Measurements from ENCODE around the gene NPC1. TPM values are rescaled to one million over a fixed set of nuclear protein-coding genes. Genes with fewer than 3 reads are reported as not detected.
"Not testable (repeated sequence)": the region's sequence is repeated elsewhere in the genome, so short reads cannot be mapped to it uniquely, and the experiment has no call there.

The NPC1 gene
- total RNA-seq, 1 donor from 2014 or later: 48.0 TPM

DNA sequence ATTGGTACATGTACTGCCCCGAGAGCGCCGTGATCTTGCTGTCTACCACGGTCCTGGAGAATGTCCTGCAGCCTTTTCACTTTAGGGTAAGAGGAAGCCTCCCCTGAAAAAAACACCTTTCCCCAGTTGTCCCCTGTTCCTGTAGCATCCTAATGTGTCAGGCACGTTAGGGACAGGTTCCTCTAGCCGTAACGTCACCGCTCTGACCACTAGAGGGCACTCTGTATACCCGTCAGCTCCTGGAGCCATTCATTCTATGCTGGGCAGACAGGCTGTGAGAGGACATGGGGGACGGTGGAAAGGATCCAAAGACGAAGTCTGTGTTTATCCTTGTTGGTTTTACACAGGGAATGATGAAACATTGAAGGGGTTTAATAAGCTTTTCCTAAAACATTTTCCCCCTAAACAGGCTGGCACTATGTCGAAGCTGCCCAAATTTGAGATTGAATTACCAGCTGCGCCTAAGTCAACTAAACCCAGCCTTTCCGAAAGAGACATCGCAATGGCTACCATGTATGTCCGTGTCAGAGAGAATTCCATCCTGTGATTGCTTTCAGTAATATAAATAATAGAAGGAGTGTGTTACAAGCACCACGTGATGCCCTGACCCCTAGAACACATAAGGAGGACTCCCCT, 70.3 kb downstream of the NPC1 start:
- Histone ChIP-seq H3K4me1 (ENCODE audit: control insufficient read depth in 3 of 3, insufficient read depth in 3 of 3, low read length in 3 of 3) (no peaks in the 10 kb centered on the region), H3K36me3 (ENCODE audit: control insufficient read depth in 3 of 3, insufficient read depth in 3 of 3, low read length in 3 of 3) (peaks cover 18 to 32% (median 24%) of the 10 kb centered on the region in 3 donors), H3K4me3 (ENCODE audit: low read length in 3 of 3) (no peak overlapping the region), H3K9me3 (ENCODE audit: control insufficient read depth in 3 of 3, low read length in 3 of 3) (no peaks in the 10 kb centered on the region), H3K27ac (ENCODE audit: low read depth, low read length) (no peak overlapping the region), H3K27me3 (ENCODE audit: control insufficient read depth in 3 of 3, insufficient read depth in 3 of 3, low read length in 3 of 3) (no peaks in the 10 kb centered on the region), H3K9ac (ENCODE audit: low read depth in 1 of 3, low read length in 3 of 3) (no peak overlapping the region)

DNA sequence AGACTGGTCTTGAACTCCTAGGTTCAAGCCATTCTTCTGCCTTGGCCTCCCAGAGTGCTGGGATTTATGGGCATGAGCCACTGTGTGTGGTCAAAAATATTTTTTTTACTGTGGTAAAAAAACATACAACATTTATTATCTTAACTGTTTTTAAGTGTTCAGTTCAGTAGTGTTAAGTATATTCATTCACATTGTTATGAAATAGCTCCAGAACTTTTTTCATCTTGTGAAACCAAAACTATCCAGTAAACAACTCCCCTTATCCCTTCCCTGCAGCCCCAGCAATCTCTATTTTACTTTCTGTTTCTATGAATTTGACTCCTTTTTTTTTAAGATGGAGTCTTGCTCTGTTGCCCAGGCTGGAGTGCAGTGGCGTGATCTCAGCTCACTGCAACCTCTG, 73.7 kb downstream of the NPC1 start:
- no peaks in the 10 kb centered on the region for H3K27me3 ChIP-seq (ENCODE audit: control insufficient read depth in 3 of 3, insufficient read depth in 3 of 3, low read length in 3 of 3)
- H3K4me1 ChIP-seq (ENCODE audit: control insufficient read depth in 3 of 3, insufficient read depth in 3 of 3, low read length in 3 of 3): no peaks in the 10 kb centered on the region
- no peak overlapping the region for H3K9ac ChIP-seq (ENCODE audit: low read depth in 1 of 3, low read length in 3 of 3)
- H3K27ac ChIP-seq (ENCODE audit: low read depth, low read length): no peak overlapping the region
- no peaks in the 10 kb centered on the region for H3K9me3 ChIP-seq (ENCODE audit: control insufficient read depth in 3 of 3, low read length in 3 of 3)
- no peak overlapping the region for H3K4me3 ChIP-seq (ENCODE audit: low read length in 3 of 3)
- peaks cover 9 to 11% (median 10%) of the 10 kb centered on the region in 3 donors for H3K36me3 ChIP-seq (ENCODE audit: control insufficient read depth in 3 of 3, insufficient read depth in 3 of 3, low read length in 3 of 3)

DNA sequence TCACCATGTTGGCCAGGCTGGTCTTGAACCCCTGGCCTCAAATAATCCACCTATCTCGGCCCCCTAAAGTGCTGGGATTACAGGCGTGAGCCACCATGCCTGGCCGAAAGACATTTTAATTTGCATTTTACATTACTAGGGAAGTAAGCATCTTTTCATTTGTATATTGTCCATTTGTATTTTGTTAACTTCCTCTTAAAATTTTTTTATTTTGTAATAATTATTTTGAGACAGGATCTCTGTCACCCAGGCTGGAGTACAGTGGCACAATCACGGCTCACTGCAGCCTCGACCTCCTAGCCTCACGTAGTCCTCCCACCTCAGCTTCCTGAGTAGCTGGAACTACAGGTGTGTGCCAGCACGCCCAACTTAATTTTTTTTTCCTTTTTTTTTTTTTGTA, 74.1 kb downstream of the NPC1 start:
- not testable (repeated sequence) for H3K4me1 ChIP-seq (ENCODE audit: control insufficient read depth in 3 of 3, insufficient read depth in 3 of 3, low read length in 3 of 3); H3K27ac ChIP-seq (ENCODE audit: low read depth, low read length); H3K4me3 ChIP-seq (ENCODE audit: low read length in 3 of 3); H3K9ac ChIP-seq (ENCODE audit: low read depth in 1 of 3, low read length in 3 of 3); H3K9me3 ChIP-seq (ENCODE audit: control insufficient read depth in 3 of 3, low read length in 3 of 3); H3K27me3 ChIP-seq (ENCODE audit: control insufficient read depth in 3 of 3, insufficient read depth in 3 of 3, low read length in 3 of 3)
- H3K36me3 ChIP-seq (ENCODE audit: control insufficient read depth in 3 of 3, insufficient read depth in 3 of 3, low read length in 3 of 3): peaks cover 9 to 12% (median 11%) of the 10 kb centered on the region in 3 donors

DNA sequence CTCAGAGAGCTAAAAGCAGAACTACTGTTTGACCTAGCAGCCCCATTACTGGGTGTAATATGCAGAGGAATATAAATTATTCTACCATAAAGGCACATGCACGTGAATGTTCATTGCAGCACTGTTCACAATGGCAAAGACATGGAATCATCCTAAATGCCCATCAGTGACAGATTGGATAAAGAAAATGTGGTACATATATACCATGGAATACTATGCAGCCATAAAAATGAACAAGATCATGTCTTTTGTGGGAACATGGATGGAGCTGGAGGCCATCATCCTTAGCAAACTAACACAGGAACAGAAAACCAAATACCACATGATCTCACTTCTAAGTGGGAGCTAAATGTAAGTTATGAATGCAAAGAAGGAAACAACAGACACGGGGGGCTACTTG, 75.4 kb downstream of the NPC1 start:
- H3K4me1 ChIP-seq (ENCODE audit: control insufficient read depth in 3 of 3, insufficient read depth in 3 of 3, low read length in 3 of 3); H3K4me3 ChIP-seq (ENCODE audit: low read length in 3 of 3); H3K27ac ChIP-seq (ENCODE audit: low read depth, low read length); H3K9me3 ChIP-seq (ENCODE audit: control insufficient read depth in 3 of 3, low read length in 3 of 3); H3K9ac ChIP-seq (ENCODE audit: low read depth in 1 of 3, low read length in 3 of 3); H3K27me3 ChIP-seq (ENCODE audit: control insufficient read depth in 3 of 3, insufficient read depth in 3 of 3, low read length in 3 of 3): not testable (repeated sequence)
- peaks cover 8 to 11% (median 9%) of the 10 kb centered on the region in 3 donors for H3K36me3 ChIP-seq (ENCODE audit: control insufficient read depth in 3 of 3, insufficient read depth in 3 of 3, low read length in 3 of 3)

DNA sequence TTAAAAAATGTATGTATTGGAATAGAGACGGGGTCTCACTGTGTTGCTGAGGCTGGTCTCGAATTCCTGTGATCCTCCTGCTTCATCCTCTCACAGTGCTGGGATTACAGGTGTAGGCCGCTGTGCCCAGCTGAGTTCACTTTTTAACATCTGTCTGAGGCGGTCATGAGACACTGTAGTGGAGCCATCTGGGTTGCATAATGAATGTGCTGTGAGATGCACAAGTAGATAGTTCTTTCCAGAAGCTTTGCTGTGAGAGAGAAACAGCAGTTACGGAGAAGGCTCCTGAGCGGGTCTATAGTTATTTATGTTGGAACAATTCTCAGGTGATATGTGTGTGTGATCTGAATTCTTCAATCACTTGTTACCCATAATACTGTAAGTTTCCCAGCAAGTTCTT, 79.9 kb downstream of the NPC1 start:
- peaks cover 5 to 14% (median 6%) of the 10 kb centered on the region in 3 donors for H3K36me3 ChIP-seq (ENCODE audit: control insufficient read depth in 3 of 3, insufficient read depth in 3 of 3, low read length in 3 of 3)
- peaks cover 13 to 24% (median 24%) of the 10 kb centered on the region in 3 donors for H3K4me1 ChIP-seq (ENCODE audit: control insufficient read depth in 3 of 3, insufficient read depth in 3 of 3, low read length in 3 of 3)
- no peak overlapping the region for H3K4me3 ChIP-seq (ENCODE audit: low read length in 3 of 3)

DNA sequence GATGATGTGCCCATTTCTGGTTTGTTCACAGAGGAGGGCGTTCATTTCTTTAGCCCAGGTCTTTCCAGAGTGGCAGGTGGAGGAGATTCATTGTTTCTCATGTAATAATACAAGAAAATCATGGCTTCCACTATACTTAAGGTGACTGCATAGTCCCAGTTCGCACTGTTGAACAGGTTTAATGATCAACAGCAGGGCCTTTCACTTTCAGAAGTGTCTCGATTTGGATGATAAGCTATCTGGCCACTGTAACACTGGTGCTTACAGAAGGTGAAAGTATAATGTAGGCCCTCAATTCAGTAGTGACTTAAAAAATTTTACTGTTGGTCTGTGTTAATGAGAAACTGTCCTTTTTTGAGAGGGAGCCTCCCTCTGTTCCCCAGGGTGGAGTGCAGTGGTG, 81.6 kb downstream of the NPC1 start:
- Histone ChIP-seq H3K36me3 (ENCODE audit: control insufficient read depth in 3 of 3, insufficient read depth in 3 of 3, low read length in 3 of 3) (peaks cover 0 to 9% (median 2%) of the 10 kb centered on the region in 3 donors), H3K9ac (ENCODE audit: low read depth in 1 of 3, low read length in 3 of 3) (peak overlapping the region in 1 of 3 donors; percentile 95), H3K4me1 (ENCODE audit: control insufficient read depth in 3 of 3, insufficient read depth in 3 of 3, low read length in 3 of 3) (peaks cover 13 to 24% (median 24%) of the 10 kb centered on the region in 3 donors), H3K9me3 (ENCODE audit: control insufficient read depth in 3 of 3, low read length in 3 of 3) (no peaks in the 10 kb centered on the region), H3K4me3 (ENCODE audit: low read length in 3 of 3) (peak overlapping the region in 1 of 3 donors; percentile 77), H3K27me3 (ENCODE audit: control insufficient read depth in 3 of 3, insufficient read depth in 3 of 3, low read length in 3 of 3) (no peaks in the 10 kb centered on the region), H3K27ac (ENCODE audit: low read depth, low read length) (no peak overlapping the region)

More for the DNA sequence above, 79.9 kb downstream of the NPC1 start:
- Histone ChIP-seq H3K27me3 (ENCODE audit: control insufficient read depth in 3 of 3, insufficient read depth in 3 of 3, low read length in 3 of 3) (no peaks in the 10 kb centered on the region), H3K9ac (ENCODE audit: low read depth in 1 of 3, low read length in 3 of 3) (no peak overlapping the region), H3K9me3 (ENCODE audit: control insufficient read depth in 3 of 3, low read length in 3 of 3) (no peaks in the 10 kb centered on the region), H3K27ac (ENCODE audit: low read depth, low read length) (no peak overlapping the region)

DNA sequence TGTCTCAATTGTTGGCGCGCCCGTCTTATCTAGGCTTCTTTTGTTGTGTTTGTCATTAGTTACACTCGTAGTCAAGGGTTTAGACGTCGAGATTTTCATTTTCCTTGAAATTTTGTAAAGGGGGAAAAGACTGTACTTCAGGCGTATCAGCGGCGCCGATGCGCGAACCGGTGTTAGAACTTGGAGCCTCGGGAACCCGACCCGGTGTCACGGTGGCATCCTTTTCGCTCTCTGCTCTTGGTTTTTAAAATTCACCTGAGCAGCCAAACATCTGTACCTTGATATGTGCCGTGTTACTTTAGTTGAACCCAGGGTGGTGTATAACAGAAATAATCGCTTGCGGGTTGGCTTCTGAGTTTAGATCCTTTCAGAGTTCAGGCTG, 82.4 kb downstream of the NPC1 start:
- H3K27ac ChIP-seq (ENCODE audit: low read depth, low read length): peak overlapping the region; percentile 65
- H3K9me3 ChIP-seq (ENCODE audit: control insufficient read depth in 3 of 3, low read length in 3 of 3): no peaks in the 10 kb centered on the region
- no peaks in the 10 kb centered on the region for H3K27me3 ChIP-seq (ENCODE audit: control insufficient read depth in 3 of 3, insufficient read depth in 3 of 3, low read length in 3 of 3)
- H3K9ac ChIP-seq (ENCODE audit: low read depth in 1 of 3, low read length in 3 of 3): peak overlapping the region; percentile 78 to 95 (median 86)
- H3K4me1 ChIP-seq (ENCODE audit: control insufficient read depth in 3 of 3, insufficient read depth in 3 of 3, low read length in 3 of 3): peaks cover 13 to 24% (median 24%) of the 10 kb centered on the region in 3 donors
- H3K36me3 ChIP-seq (ENCODE audit: control insufficient read depth in 3 of 3, insufficient read depth in 3 of 3, low read length in 3 of 3): peaks cover 0 to 9% (median 2%) of the 10 kb centered on the region in 3 donors
- peak overlapping the region; percentile 77 to 88 (median 77) for H3K4me3 ChIP-seq (ENCODE audit: low read length in 3 of 3)

DNA sequence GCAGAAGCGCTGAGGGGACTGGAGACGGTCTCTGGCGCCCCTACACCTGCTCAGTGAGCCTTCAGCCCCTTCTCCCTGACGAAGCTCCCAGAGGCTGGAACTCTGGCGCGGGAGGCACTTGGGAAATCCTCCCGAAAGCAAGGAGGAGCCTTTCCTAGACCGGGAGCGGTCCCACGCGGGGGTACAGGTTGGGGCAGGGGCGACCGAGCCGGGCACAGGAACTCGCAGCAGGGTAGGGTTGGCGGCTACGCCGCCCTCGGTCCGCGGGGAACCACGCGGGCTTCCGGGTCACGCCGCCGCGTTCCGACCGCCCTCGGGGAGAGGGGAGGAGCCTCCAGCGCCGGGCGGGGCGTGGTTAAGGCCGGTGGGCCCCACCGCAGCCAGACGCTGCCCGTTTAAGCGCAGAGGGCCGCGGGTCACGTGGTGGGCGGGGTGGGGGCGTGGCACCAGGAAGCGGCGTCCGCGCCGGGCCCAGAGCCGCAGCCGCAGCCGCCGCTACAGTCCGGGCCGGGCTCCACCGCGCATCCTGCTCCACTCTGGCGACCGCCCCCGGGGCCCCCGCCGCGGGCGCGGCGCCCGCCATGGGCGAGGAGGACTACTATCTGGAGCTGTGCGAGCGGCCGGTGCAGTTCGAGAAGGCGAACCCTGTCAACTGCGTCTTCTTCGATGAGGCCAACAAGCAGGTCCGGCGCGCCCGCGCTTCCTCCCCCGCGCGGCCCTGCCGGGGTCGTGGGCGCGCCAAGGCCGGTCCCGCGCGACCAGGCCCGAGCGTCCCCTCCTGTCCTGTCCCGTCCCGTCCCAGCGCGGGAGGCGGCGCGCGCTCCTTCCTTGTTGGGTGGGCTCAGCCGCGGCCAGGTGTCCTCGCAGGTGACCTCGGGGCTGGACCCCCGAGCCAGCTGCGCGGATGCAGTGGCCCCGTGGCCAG, 83.0 kb downstream of the NPC1 start, which contains the start of gene RMC1:
Gene RMC1 (plus strand): TSS at position 474 of the 925 bp plus-strand sequence. CDS start 108 bp downstream, at position 582.
- Histone ChIP-seq H3K36me3 (ENCODE audit: control insufficient read depth in 3 of 3, insufficient read depth in 3 of 3, low read length in 3 of 3) (peaks cover 0 to 6% (median 2%) of the 10 kb centered on the region in 3 donors), H3K9me3 (ENCODE audit: control insufficient read depth in 3 of 3, low read length in 3 of 3) (no peaks in the 10 kb centered on the region), H3K9ac (ENCODE audit: low read depth in 1 of 3, low read length in 3 of 3) (peak within 1 kb of the TSS; percentile 86 to 96 (median 95)), H3K27me3 (ENCODE audit: control insufficient read depth in 3 of 3, insufficient read depth in 3 of 3, low read length in 3 of 3) (no peaks in the 10 kb centered on the region), H3K4me3 (ENCODE audit: low read length in 3 of 3) (peak within 1 kb of the TSS; percentile 77 to 91 (median 85)), H3K4me1 (ENCODE audit: control insufficient read depth in 3 of 3, insufficient read depth in 3 of 3, low read length in 3 of 3) (peaks cover 13 to 24% (median 24%) of the 10 kb centered on the region in 3 donors), H3K27ac (ENCODE audit: low read depth, low read length) (peak within 1 kb of the TSS; percentile 81)

DNA sequence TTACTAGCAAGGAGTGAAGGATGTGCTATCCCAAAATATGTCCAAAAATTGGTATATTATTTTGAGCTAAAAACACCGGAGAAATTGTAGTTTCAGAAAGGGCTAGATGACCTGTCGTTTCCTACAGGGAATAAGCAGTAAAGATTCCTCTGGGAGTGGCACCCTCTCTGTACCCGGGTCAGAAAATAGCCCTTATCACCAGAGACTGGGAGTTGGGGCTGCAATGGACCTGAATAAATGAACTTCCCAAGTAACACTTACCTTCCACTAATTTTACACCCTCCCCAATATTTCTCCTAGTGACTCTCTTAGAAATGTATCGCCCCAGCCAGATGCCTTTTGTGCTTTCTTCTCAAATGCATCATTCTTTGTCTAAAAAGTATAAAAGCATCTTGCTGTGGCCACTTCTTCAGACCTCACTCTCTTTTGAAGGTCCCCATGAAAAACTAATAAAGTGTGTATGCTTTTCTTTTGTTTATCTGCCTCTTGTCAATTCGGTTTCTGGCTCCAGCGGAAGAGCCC, 83.7 kb downstream of the NPC1 start:
- Histone ChIP-seq H3K4me1 (ENCODE audit: control insufficient read depth in 3 of 3, insufficient read depth in 3 of 3, low read length in 3 of 3) (peaks cover 13 to 24% (median 24%) of the 10 kb centered on the region in 3 donors), H3K9ac (ENCODE audit: low read depth in 1 of 3, low read length in 3 of 3) (peak overlapping the region; percentile 82 to 96 (median 95)), H3K27me3 (ENCODE audit: control insufficient read depth in 3 of 3, insufficient read depth in 3 of 3, low read length in 3 of 3) (no peaks in the 10 kb centered on the region)

More for the DNA sequence above, 83.7 kb downstream of the NPC1 start:
- peak overlapping the region; percentile 77 to 91 (median 85) for H3K4me3 ChIP-seq (ENCODE audit: low read length in 3 of 3)
- no peaks in the 10 kb centered on the region for H3K9me3 ChIP-seq (ENCODE audit: control insufficient read depth in 3 of 3, low read length in 3 of 3)
- peak overlapping the region; percentile 81 for H3K27ac ChIP-seq (ENCODE audit: low read depth, low read length)
- H3K36me3 ChIP-seq (ENCODE audit: control insufficient read depth in 3 of 3, insufficient read depth in 3 of 3, low read length in 3 of 3): peaks cover 0 to 3% (median 2%) of the 10 kb centered on the region in 3 donors
